Psoas muscle (tissue), 8 donors: ENCODE results near the gene MLH3. TPM values are rescaled to one million over a fixed set of nuclear protein-coding genes. Genes with fewer than 3 reads are reported as not detected.

Experiments used
- ATAC-seq, 4 donors: fragments of 200-7000 bp; cut with Tn5 transposase; one replicate each; pipeline ENCODE4 v1.9.1; 2020; ENCODE audit warnings: moderate library complexity in 3 of 4, mild to moderate bottlenecking in 2 of 4
- DNase-seq, 2 donors: peaks; one replicate each; pipeline ENCODE4 v3.0.0-alpha.2; 2020
- H3K27ac ChIP-seq: fragments of 200-600 bp; one replicate; pipeline ENCODE4 v1.8.0; 2022
- H3K27me3 ChIP-seq, 3 donors: fragments of 200-600 bp in 1 of 3; one replicate each; pipeline versions ENCODE4 v1.6.1 to v1.8.0; 2013 to 2022; ENCODE audit warnings: low read length in 2 of 3, mild to moderate bottlenecking in 2 of 3, moderate library complexity in 1 of 3; ENCODE audit not compliant: insufficient read depth in 3 of 3
- H3K36me3 ChIP-seq, 2 donors: fragments of 200-600 bp in 1 of 2; one replicate each; pipeline versions ENCODE4 v1.6.1 to v1.8.0; 2013 to 2022; ENCODE audit warnings: low read depth in 1 of 2, mild to moderate bottlenecking in 1 of 2, moderate library complexity in 1 of 2; ENCODE audit not compliant: insufficient read depth in 1 of 2
- H3K4me1 ChIP-seq: fragments of 200-600 bp; one replicate; pipeline ENCODE4 v1.8.0; 2022
- H3K4me3 ChIP-seq: fragments of 200-600 bp; one replicate; pipeline ENCODE4 v1.8.0; 2022; ENCODE audit warnings: mild to moderate bottlenecking
- H3K9me3 ChIP-seq: fragments of 200-600 bp; one replicate; pipeline ENCODE4 v1.8.0; 2022
- CTCF ChIP-seq: fragments of 200-600 bp; IDR thresholded peaks from one replicate; pipeline ENCODE4 v1.8.0; 2022; ENCODE audit warnings: antibody characterized with exemption
- WGBS, 3 donors: extraction: QIAGEN DNeasy Blood & Tissue Kit; methylation state at CpG; one replicate each; pipeline versions ENCODE4 v1.1.6 to v1.1.7; 2013; 5-methylcytosine and 5-hydroxymethylcytosine counted together
- intact Hi-C, 2 donors: fragments of 100-400 bp; cut with DNase I; formaldehyde crosslinking; loops; one replicate each; pipeline versions ENCODE4 v1.11.0 to v1.14.2; 2022
- polyA plus RNA-seq, 3 donors: library from polyadenylated mRNA; stranded (reverse); fragments of 200-250 nt; gene quantifications; one replicate each; pipeline ENCODE4 v1.2.3, GENCODE V29; 2013
- total RNA-seq, 4 donors: library from RNA; stranded (reverse); fragmentation: NEBNext Ultra II Directional in 2 of 4; extraction: Animal tissue kit (Norgen Biotek cat#: 25700) in 2 of 4; gene quantifications; one replicate each; pipeline versions ENCODE4 v1.2.1 to v1.2.4, GENCODE V29; 2021 to 2023
- donor health status: healthy with polysubstance abuse.
- donor health status: DM: no; HTN: no; CAD: no; lungs with moderate emphysema.
- donor health status: Bipolar disorder and iron deficiency.
- donor health status: healthy.
- donor health status: DM: yes; HTN: yes; CAD: no.
- donor health status: DM: no; HTN: no; CAD: no.
- donor health status: DM: no; HTN: no; CAD: no.
- donor health status: DM: yes; HTN: yes; CAD: no.

Gene MLH3
- total and polyA plus RNA-seq, 7 donors, result 7.9 to 24.1 (median 15.7) TPM

DNA sequence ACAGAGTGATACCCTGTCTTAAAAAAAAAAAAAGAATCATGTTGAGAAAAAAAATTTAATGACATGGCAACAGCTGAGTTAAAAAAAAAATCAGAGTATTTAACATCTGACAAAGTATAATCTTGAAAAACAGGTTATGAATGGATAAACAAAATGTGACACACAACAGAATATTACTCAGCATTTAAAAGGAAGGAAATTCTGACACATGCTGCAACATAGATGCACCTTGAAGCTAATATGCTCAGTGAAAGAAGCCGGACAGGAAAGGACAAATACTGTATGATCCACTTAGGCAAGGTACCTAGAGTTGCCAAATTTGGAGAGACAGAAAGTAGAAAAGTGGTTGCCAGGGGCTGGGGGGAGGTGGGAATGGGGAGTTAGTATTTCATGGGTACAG, 67.9 kb downstream of the MLH3 start:
- WGBS, 3 donors, result 74 to 87% (median 86%) methylated on average over 1 of the region's 1 CpG
- H3K4me1 ChIP-seq, result peaks cover 44% of the 10 kb centered on the region
- H3K36me3 ChIP-seq, result no peaks in the 10 kb centered on the region
- no peak for TF ChIP-seq CTCF
- no peaks in the 10 kb centered on the region for H3K27me3 ChIP-seq
- no peaks in the 10 kb centered on the region for H3K9me3 ChIP-seq
- intact Hi-C loops, result no loop called here
- H3K4me3 ChIP-seq, result no peak overlapping the region
- DNase-seq (no peak), ATAC-seq (no peak)
- no peak overlapping the region for H3K27ac ChIP-seq

GRCh38 chr14:74982661-74983060, 68.6 kb downstream of the MLH3 start:
- TF ChIP-seq CTCF, result no peak
- Histone ChIP-seq H3K36me3 (no peaks in the 10 kb centered on the region), H3K27me3 (no peaks in the 10 kb centered on the region), H3K4me1 (peaks cover 43% of the 10 kb centered on the region), H3K4me3 (no peak overlapping the region), H3K9me3 (no peaks in the 10 kb centered on the region), H3K27ac (no peak overlapping the region)
- ATAC-seq, result no peak
- no peak for DNase-seq
- intact Hi-C loops, result no loop called here
- WGBS, 3 donors, result 93 to 94% (median 94%) methylated on average over 4 of the region's 4 CpGs

GRCh38 chr14:74981833-74982232, 69.4 kb downstream of the MLH3 start:
- Histone ChIP-seq H3K36me3 (no peaks in the 10 kb centered on the region), H3K9me3 (no peaks in the 10 kb centered on the region), H3K4me1 (peaks cover 41% of the 10 kb centered on the region), H3K27me3 (no peaks in the 10 kb centered on the region), H3K4me3 (no peak overlapping the region), H3K27ac (peak overlapping the region; percentile 89)
- TF ChIP-seq CTCF, result no peak
- intact Hi-C loops, result no loop called here
- DNase-seq (no peak), ATAC-seq (no peak)
- 78 to 85% (median 82%) methylated on average over 5 of the region's 5 CpGs for WGBS, 3 donors

DNA sequence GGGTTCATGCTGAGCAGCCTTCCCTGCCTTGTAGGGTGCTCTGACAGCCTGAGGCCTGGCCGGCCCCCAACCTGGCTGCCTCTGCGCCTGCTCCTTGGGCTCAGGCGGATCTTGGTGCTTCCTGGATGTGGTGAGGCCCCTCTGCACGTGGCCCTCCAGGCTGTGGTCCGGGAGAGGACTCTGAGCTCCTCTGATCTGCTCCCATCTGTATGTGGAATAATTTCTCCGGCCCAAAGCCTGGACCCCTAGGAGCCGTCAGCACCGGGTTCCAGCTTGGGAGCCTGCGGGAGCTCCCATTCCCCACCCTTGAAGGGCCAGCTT, 69.8 kb downstream of the MLH3 start:
- no peak for DNase-seq
- Histone ChIP-seq H3K27ac (peak overlapping the region; percentile 89), H3K27me3 (no peaks in the 10 kb centered on the region)

More for the DNA sequence above, 69.8 kb downstream of the MLH3 start:
- peak in 1 of 4 donors; percentile 4 for ATAC-seq
- 72 to 83% (median 80%) methylated on average over 9 of the region's 9 CpGs for WGBS, 3 donors
- H3K4me3 ChIP-seq, result no peak overlapping the region
- peaks cover 41% of the 10 kb centered on the region for H3K4me1 ChIP-seq
- H3K9me3 ChIP-seq, result no peaks in the 10 kb centered on the region
- no peak for TF ChIP-seq CTCF
- intact Hi-C loops, result no loop called here
- no peaks in the 10 kb centered on the region for H3K36me3 ChIP-seq
